ENCODE data around the gene MACC1. TPM values are rescaled to one million over a fixed set of nuclear protein-coding genes. Genes with fewer than 3 reads are reported as not detected.

MACC1 gene
- total and polyA plus RNA-seq, 2 donors (not counting 1 experiment from before 2014, with no cell fraction given) = 0.92 to 6.2 TPM

DNA sequence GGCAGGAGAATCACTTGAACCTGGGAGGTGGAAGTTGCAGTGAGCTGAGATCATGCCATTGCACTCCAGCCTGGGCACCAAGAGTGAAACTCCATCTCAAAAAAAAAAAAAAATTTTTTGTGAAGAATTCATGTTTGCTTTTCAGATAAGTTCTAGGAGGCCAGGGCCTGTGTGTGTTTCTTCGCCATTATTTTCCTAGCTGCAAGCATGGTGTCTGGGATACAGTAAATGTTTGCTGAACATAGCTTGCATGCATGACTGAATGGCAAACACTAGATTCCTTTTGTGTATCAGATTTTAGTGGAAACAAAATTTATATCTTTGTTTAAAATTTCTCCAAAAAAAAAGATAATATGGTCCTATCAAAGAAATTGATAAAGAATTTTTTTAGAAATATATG is 9.7 kb upstream of the MACC1 start:
- ChIA-PET CTCF (no interaction called here), POLR2A (no interaction called here)
- TF ChIP-seq EZH2 (IDR thresholded peaks at IDR 0.05; ENCODE audit: borderline replicate concordance, insufficient read depth, low read depth, low read length, poor library complexity, severe bottlenecking) = no peak
- TF ChIP-seq, protein P1, sequence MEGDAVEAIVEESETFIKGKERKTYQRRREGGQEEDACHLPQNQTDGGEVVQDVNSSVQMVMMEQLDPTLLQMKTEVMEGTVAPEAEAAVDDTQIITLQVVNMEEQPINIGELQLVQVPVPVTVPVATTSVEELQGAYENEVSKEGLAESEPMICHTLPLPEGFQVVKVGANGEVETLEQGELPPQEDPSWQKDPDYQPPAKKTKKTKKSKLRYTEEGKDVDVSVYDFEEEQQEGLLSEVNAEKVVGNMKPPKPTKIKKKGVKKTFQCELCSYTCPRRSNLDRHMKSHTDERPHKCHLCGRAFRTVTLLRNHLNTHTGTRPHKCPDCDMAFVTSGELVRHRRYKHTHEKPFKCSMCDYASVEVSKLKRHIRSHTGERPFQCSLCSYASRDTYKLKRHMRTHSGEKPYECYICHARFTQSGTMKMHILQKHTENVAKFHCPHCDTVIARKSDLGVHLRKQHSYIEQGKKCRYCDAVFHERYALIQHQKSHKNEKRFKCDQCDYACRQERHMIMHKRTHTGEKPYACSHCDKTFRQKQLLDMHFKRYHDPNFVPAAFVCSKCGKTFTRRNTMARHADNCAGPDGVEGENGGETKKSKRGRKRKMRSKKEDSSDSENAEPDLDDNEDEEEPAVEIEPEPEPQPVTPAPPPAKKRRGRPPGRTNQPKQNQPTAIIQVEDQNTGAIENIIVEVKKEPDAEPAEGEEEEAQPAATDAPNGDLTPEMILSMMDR (IDR thresholded peaks at IDR 0.05) = no peak
- H3K9me3 ChIP-seq (ENCODE audit: control extremely low read depth in 1 of 3, control insufficient read depth in 2 of 3, insufficient read depth in 1 of 3, low read length in 2 of 3) = no peaks in the 10 kb centered on the region
- H3K4me3 Mint-ChIP-seq = no peak overlapping the region
- H3K27me3 ChIP-seq (replicated peaks in 1 of 4; ENCODE audit: control extremely low read depth in 1 of 4, control insufficient read depth in 3 of 4, insufficient read depth in 4 of 4, low read length in 3 of 4) = no peaks in the 10 kb centered on the region
- ATAC-seq (ENCODE audit: low read depth) (no peak), DNase-seq (no peak)
- intact Hi-C loops (cut with micrococcal nuclease) = no loop called here
- H3K27me3 Mint-ChIP-seq = no peaks in the 10 kb centered on the region
- H3K4me2 ChIP-seq (replicated peaks; ENCODE audit: low read depth, low read length, poor library complexity, severe bottlenecking) = no peak overlapping the region
- H3K9me3 Mint-ChIP-seq (ENCODE audit: insufficient read depth) = no peaks in the 10 kb centered on the region
- H3K36me3 ChIP-seq (replicated peaks in 1 of 2; ENCODE audit: control extremely low read depth in 1 of 2, control insufficient read depth in 1 of 2, extremely low read depth in 1 of 2, insufficient read depth in 2 of 2, low read length in 1 of 2) = no peaks in the 10 kb centered on the region
- H2AFZ ChIP-seq (ENCODE audit: insufficient read depth, low read depth, low read length, poor library complexity, severe bottlenecking) = no peak overlapping the region
- H3K4me1 ChIP-seq (ENCODE audit: control insufficient read depth in 2 of 2, insufficient read depth in 2 of 2, low read length in 2 of 2) = no peaks in the 10 kb centered on the region
- H3K27ac ChIP-seq (ENCODE audit: low read length in 2 of 2) = no peak overlapping the region
- no peak overlapping the region for H3K4me3 ChIP-seq (ENCODE audit: control extremely low read depth in 1 of 5, extremely low read depth in 1 of 5, insufficient read depth in 1 of 5, low read depth in 2 of 5, low read length in 4 of 5)
- no peak overlapping the region for H3K9ac ChIP-seq (ENCODE audit: low read length)
- WGBS (ENCODE audit: insufficient coverage) = 71% methylated on average over 1 of the region's 1 CpG
- H4K20me1 ChIP-seq (ENCODE audit: control insufficient read depth, insufficient read depth, low read length, poor library complexity, severe bottlenecking) = no peaks in the 10 kb centered on the region
- H3K4me1 Mint-ChIP-seq = no peaks in the 10 kb centered on the region
- no peaks in the 10 kb centered on the region for H3K79me2 ChIP-seq (ENCODE audit: control insufficient read depth, insufficient read depth, low read length)
- H3K27ac Mint-ChIP-seq = no peak overlapping the region

GRCh38 chr7:20225384-20225783 is 8.2 kb upstream of the MACC1 start:
- Histone ChIP-seq H3K4me2 (replicated peaks; ENCODE audit: low read depth, low read length, poor library complexity, severe bottlenecking) (no peak overlapping the region), H3K9ac (ENCODE audit: low read length) (no peak overlapping the region), H2AFZ (ENCODE audit: insufficient read depth, low read depth, low read length, poor library complexity, severe bottlenecking) (no peak overlapping the region), H3K27ac (ENCODE audit: low read length in 2 of 2) (no peak overlapping the region), H4K20me1 (ENCODE audit: control insufficient read depth, insufficient read depth, low read length, poor library complexity, severe bottlenecking) (no peaks in the 10 kb centered on the region), H3K27me3 (replicated peaks in 1 of 4; ENCODE audit: control extremely low read depth in 1 of 4, control insufficient read depth in 3 of 4, insufficient read depth in 4 of 4, low read length in 3 of 4) (no peaks in the 10 kb centered on the region), H3K4me1 (ENCODE audit: control insufficient read depth in 2 of 2, insufficient read depth in 2 of 2, low read length in 2 of 2) (peaks cover 11 to 13% of the 10 kb centered on the region in 2 donors), H3K79me2 (ENCODE audit: control insufficient read depth, insufficient read depth, low read length) (no peaks in the 10 kb centered on the region), H3K4me3 (ENCODE audit: control extremely low read depth in 1 of 5, extremely low read depth in 1 of 5, insufficient read depth in 1 of 5, low read depth in 2 of 5, low read length in 4 of 5) (no peak overlapping the region), H3K36me3 (replicated peaks in 1 of 2; ENCODE audit: control extremely low read depth in 1 of 2, control insufficient read depth in 1 of 2, extremely low read depth in 1 of 2, insufficient read depth in 2 of 2, low read length in 1 of 2) (no peaks in the 10 kb centered on the region), H3K9me3 (ENCODE audit: control extremely low read depth in 1 of 3, control insufficient read depth in 2 of 3, insufficient read depth in 1 of 3, low read length in 2 of 3) (no peaks in the 10 kb centered on the region)
- H3K4me3 Mint-ChIP-seq = no peak overlapping the region
- ATAC-seq (ENCODE audit: low read depth) = no peak
- intact Hi-C loops (cut with micrococcal nuclease) = no loop called here
- H3K4me1 Mint-ChIP-seq = peaks cover 12% of the 10 kb centered on the region
- ChIA-PET POLR2A (interaction anchor here (0.5 kb wide), 1 partner anchor 47 kb away, joined by 3 read pairs; no protein-coding TSS in a partner anchor), CTCF (no interaction called here)
- no CpG with 5 or more reads among the region's 2 CpGs for WGBS (ENCODE audit: insufficient coverage)
- no peaks in the 10 kb centered on the region for H3K9me3 Mint-ChIP-seq (ENCODE audit: insufficient read depth)
- no peak overlapping the region for H3K27ac Mint-ChIP-seq
- DNase-seq = no peak
- no peaks in the 10 kb centered on the region for H3K27me3 Mint-ChIP-seq
- TF ChIP-seq, protein P1 (IDR thresholded peaks at IDR 0.05) = no peak
- TF ChIP-seq EZH2 (IDR thresholded peaks at IDR 0.05; ENCODE audit: borderline replicate concordance, insufficient read depth, low read depth, low read length, poor library complexity, severe bottlenecking) = no peak
